Measurements from ENCODE around the gene CIC.
"Not testable (repeated sequence)": the region's sequence is repeated elsewhere in the genome, so short reads cannot be mapped to it uniquely, and the experiment has no call there.

DNA sequence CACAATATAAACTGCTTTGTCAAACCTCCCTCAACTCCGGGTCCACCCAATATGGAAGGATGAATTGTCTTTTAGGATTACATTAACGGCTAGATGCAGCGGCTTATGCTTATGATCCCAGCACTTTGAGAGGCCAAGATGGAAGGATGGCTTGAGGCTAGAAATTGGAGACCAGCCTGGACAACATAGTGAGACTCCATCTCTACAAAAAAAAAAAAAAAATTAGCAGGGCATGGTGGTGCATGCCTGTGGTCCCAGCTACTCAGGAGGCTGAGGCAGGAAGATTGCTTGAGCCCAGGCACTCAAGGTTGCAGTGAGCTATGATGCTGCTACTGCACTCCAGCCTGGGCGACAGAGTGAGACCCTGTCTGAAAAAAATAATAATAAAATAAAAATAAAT, 2.9 kb upstream of the CIC start:
- not testable (repeated sequence) for TF ChIP-seq POLR2AphosphoS5 (IDR thresholded peaks at IDR 0.05; ENCODE audit: borderline replicate concordance, low read depth, low read length); EZH2 (IDR thresholded peaks at IDR 0.05)
